Activated T-helper 17 cell treated with anti-CD3 and anti-CD28 coated beads, Interleukin-2, amount 50 U/mL, for 72 hours (primary cell): ENCODE data around the gene PUM2. TPM values are rescaled to one million over a fixed set of nuclear protein-coding genes. Genes with fewer than 3 reads are reported as not detected.

Experiments used
- ATAC-seq: fragments of 150-1000 bp; cut with Tn5 transposase; replicated peaks from 2 replicates; pipeline ENCODE4 v1.10.0; 2021; ENCODE audit warnings: mild to moderate bottlenecking, moderate library complexity
- H3K27ac Mint-ChIP-seq: one replicate; pipeline ENCODE4 v1.8.0; 2022; ENCODE audit warnings: mixed read lengths
- H3K27me3 Mint-ChIP-seq: one replicate; pipeline ENCODE4 v1.8.0; 2022; ENCODE audit warnings: mixed read lengths
- H3K36me3 Mint-ChIP-seq: one replicate; pipeline ENCODE4 v1.8.0; 2022; ENCODE audit warnings: low read depth, mild to moderate bottlenecking, mixed read lengths
- H3K4me1 Mint-ChIP-seq: one replicate; pipeline ENCODE4 v1.8.0; 2022; ENCODE audit warnings: mixed read lengths
- H3K4me3 Mint-ChIP-seq: one replicate; pipeline ENCODE4 v1.8.0; 2022; ENCODE audit warnings: mild to moderate bottlenecking, mixed read lengths
- H3K9me3 Mint-ChIP-seq: one replicate; pipeline ENCODE4 v1.8.0; 2022; ENCODE audit warnings: mixed read lengths
- total RNA-seq, 2 donors: library from RNA; stranded (reverse); gene quantifications; one replicate each; pipeline ENCODE4 v1.2.3, GENCODE V29; 2022

The PUM2 gene
- total RNA-seq, 2 donors from 2014 or later, result 113 to 120 TPM

DNA sequence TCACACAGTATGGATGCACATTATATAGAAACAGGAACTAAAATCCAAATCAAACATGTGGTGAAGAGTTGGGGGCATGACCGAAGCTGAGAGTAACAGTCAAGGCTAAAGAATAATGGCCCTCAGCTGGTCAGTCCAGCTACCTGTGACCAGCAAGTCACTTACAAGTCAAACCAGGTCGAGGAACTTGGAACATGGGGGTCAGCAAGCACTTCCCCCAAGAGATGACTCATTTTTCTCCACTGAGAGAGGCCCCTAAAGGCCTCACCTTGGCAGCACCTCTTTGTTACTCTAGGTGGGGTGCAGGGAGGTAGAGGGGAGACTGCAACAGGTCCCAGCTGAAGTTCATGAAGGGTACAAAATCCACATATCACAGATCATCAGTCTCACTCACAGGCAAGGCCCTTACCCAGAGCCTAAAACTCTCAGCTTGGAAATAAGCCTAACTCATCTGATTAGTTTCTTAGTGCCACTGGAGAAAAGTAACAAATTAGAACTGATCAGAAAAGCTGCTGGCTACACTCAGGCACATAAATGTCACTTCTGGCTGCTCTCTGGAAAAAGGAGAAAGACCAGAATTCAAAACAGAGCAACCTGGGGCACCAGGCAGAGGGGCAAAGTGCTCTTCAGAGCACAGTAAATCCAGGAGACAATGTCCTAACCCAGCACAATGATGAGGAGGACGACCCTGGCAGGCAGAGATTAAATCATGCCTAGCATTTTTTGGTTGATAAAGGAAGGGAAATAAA is 129.7 kb downstream of the PUM2 start:
- Mint-ChIP-seq H3K4me1 (no peaks in the 10 kb centered on the region), H3K27me3 (peaks cover 23% of the 10 kb centered on the region), H3K36me3 (no peaks in the 10 kb centered on the region), H3K4me3 (no peak overlapping the region), H3K9me3 (no peaks in the 10 kb centered on the region), H3K27ac (no peak overlapping the region)
- no peak for ATAC-seq

DNA sequence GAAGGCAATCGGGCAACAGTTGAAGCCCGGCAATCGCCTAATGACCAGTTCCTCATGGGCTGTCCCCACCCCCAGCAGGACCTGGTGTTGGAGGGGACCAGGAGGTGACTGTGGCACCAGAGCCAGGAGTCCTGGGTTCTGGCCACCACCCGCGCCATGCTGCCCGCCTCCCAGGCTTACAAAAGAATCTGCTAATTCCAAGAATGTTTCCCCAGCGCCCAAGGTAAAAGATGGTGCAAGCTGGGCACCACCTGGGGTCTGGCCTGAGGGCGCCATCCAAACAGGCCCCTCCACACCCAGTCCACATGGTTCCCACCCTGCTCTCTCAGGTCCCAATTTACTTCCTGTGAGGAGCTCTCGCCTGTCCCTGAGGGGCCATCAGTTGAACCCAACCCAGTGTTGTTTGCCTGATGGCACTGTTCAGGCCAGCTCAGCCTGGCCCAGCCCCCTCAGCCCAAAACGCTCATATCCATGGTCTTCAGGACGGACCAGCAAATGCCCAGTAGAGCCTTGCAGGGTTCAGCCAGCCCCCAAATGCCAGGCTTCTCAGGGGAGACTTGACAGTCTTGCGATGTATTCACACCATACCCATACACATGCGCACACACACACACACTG is 130.8 kb downstream of the PUM2 start:
- no peaks in the 10 kb centered on the region for H3K36me3 Mint-ChIP-seq
- no peak for ATAC-seq
- H3K4me3 Mint-ChIP-seq, result no peak overlapping the region
- H3K4me1 Mint-ChIP-seq, result no peaks in the 10 kb centered on the region
- H3K27ac Mint-ChIP-seq, result no peak overlapping the region
- H3K27me3 Mint-ChIP-seq, result peaks cover 23% of the 10 kb centered on the region
- H3K9me3 Mint-ChIP-seq, result no peaks in the 10 kb centered on the region

DNA sequence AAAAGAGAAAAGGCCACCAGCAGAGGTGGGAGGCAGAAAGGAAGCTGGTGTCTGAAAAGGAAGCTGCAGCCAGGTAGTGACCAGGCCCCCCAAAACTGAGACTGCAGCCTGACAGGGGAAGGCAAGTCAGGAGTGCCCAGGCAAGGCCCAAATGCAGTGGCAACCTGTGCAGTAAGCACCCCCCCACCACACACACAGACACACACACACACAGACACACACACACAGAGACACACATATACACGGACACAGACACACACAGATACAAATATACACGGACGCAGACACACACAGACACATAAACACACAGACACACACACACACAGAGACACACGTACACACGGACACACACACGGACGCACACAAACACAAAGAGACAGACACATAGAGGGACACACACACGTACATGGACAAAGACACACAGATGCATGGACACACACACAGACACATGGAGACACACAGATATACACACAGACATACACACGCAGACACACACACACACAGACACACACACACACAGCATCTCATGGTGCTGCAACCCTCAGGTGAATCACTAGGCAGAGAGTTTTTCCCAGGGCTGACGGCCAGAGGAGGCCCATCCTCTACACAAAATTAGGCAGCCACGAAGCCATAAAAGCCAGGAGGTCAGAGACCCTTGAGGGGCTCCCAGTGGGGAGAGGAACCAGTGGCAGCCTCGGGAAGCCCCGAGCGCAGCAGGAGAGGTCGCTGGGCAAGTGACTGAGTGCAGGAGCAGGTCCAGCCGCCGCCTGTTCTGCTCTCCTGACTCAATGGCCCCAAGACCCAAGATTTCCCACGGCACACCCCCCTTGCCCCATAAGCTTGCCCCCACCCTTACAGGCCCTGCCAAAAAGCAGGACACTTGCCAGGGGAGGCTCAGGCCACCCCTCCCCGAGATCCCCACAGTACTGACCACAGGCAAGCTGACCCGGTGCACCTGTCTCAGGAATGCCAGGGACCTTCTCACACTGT is 132.0 kb downstream of the PUM2 start:
- H3K36me3 Mint-ChIP-seq, result no peaks in the 10 kb centered on the region
- H3K4me3 Mint-ChIP-seq, result no peak overlapping the region
- peaks cover 23% of the 10 kb centered on the region for H3K27me3 Mint-ChIP-seq
- ATAC-seq, result no peak
- no peaks in the 10 kb centered on the region for H3K4me1 Mint-ChIP-seq
- no peaks in the 10 kb centered on the region for H3K9me3 Mint-ChIP-seq
- H3K27ac Mint-ChIP-seq, result no peak overlapping the region

DNA sequence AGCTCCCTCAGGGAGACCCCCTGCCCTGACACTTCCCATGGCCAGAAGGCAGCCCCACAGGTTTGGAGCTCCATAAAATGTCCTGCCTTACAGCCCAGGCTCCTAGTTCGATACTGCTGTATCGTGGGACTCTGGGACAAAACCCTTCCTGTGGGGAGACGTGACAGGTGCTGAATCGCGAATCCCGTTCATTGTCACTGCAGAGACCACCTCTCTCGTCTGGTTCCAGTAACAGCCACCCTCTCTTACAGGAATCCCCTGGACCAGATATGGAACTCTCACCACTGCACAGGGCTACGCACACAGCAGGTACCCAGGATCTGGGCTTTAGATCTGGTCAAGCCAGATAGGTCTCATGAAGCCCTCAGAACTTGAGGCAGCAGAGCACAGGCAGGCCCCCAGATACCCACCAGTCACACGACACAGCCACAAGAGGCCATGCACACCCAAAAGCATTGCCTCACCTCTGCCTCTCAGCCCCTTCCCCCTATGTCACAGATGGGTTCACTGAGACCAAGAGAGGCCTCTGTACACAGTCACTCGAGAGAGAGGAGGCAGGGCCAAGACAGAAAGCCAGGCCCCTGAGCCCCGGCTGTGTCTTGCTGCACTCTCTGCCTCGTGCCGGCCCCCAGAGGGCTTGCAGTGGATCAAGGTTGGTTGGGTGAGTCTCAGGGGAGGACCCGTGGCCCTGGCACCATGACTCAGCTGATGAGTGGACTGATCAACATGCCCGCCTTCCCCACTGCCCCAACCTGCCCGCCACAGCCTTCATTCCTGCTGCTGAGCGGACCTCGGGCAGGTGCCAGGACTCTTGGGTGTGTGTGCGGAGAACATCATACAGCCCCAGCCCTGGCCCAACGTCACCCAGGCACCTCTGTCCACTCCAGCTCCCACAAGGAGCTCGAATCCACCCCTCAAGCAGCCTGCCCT is 133.3 kb downstream of the PUM2 start:
- H3K4me3 Mint-ChIP-seq, result no peak overlapping the region
- no peak for ATAC-seq
- H3K27ac Mint-ChIP-seq, result no peak overlapping the region
- peaks cover 19% of the 10 kb centered on the region for H3K27me3 Mint-ChIP-seq
- no peaks in the 10 kb centered on the region for H3K9me3 Mint-ChIP-seq
- H3K36me3 Mint-ChIP-seq, result no peaks in the 10 kb centered on the region
- no peaks in the 10 kb centered on the region for H3K4me1 Mint-ChIP-seq

DNA sequence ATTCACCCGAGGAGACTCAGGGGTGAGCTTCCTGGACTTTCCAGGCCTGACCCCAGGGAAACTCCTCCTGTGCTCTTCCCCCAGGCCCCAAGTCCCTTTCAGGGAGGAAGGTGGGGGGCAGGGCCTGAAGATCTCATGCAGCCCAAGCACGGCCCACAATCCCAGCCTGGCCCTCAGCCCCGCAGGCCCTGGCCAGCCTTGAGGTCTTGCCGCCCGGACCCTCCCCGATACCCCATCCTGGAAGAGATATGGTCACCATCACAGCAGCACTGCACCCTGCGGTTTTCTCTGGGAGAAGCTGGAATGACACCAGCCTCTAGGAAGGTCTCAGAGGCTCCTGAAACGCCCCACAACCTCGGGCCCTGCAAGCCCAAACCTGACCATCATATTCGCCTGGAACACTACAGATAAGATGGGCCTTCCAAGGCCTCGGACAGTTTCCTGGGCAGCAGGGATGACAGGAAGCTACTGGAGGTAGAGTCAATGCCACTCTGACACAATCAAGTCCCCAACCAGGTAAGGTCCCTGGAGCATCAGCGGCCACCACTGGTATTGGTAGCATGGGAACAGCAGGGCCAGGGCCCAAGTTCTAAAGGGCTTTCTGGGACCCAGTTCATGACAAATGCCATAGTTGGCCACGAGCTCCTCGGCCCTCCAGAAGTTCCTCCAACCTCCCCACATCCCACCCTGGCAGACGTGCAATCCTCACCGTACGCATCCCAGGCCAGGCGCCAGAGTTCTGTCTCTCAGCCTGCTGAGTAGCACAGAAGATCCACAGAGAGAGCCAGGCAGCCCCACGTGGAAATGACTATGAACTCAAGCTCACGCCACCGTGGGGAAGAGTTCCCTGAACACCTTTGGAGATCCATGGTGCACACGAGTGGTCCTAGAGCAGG is 134.3 kb downstream of the PUM2 start:
- Mint-ChIP-seq H3K4me3 (no peak overlapping the region), H3K36me3 (no peaks in the 10 kb centered on the region), H3K27ac (no peak overlapping the region), H3K4me1 (no peaks in the 10 kb centered on the region), H3K9me3 (no peaks in the 10 kb centered on the region), H3K27me3 (peaks cover 11% of the 10 kb centered on the region)
- ATAC-seq, result no peak

DNA sequence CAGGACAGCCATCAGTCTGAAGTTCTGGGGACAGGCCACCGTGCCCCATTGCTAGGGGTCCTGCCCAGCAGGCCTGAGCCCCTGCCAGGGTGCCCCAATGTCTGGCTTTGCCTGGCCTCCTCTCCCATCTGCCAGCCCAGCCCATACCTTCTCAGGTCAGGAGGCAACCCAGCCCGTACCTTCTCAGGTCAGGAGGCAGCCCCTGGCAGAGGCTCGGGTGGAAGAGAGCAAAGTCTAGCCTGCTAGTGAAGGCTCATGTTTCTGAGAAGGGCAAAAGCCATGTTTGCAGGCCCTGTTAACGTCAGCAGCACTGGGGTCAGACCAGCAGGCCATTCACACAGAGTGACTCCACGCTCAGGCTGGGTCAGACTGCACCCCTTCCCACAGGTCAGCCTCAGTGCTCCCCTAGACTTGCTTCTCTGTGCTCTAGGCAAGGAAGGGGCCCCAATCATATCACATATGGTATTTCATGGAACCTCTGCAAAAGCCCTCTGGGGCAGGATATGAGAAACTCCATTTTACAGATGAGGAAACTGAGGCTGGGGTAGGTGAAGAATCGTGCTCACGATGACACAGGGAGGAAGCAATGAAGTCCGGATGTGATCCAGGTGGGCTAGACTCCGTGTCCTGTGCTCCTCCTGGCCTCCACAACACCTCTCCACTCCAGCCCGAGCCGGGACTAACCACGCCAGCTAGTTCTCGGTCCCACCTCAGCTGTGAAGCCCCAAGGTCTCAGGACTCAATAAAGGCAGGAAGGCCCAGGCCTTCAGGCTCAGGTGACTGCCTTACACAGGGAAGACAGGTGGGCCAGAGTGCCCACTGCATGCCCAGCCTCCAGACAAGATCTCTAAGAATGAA is 135.2 kb downstream of the PUM2 start:
- Mint-ChIP-seq H3K36me3 (no peaks in the 10 kb centered on the region), H3K27me3 (peaks cover 11% of the 10 kb centered on the region), H3K27ac (no peak overlapping the region), H3K4me3 (no peak overlapping the region), H3K4me1 (no peaks in the 10 kb centered on the region), H3K9me3 (no peaks in the 10 kb centered on the region)
- ATAC-seq, result no peak

DNA sequence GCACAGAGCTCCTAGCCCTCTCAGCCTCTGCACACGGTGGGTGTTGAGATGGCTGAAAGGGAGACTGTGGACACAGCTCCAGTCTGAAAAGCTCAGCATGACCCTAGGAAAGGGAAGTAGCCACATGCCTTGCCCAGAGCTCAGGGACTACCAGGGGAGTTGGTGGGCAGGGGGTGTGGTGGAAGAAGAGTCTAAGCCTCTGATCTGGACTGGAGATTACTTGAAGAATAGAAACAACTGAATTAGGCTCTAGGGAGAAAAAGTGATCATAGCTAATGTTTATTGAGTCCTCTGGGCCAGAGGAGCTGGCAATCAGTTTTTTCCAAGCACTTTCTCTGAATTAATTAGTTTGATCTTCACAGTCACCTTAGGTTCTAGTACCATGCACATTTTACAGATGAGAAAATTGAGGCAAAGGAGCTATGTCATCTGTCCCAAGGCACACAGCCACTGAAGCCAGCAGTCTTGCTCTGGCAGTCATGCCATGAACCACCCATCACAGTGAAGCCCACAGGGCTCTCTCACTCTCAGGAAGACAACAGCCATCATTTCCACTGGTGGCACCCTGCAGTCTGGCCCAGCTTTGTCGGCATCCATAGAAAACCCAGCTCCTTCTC is 136.0 kb downstream of the PUM2 start:
- no peaks in the 10 kb centered on the region for H3K9me3 Mint-ChIP-seq
- no peaks in the 10 kb centered on the region for H3K36me3 Mint-ChIP-seq
- H3K27ac Mint-ChIP-seq, result no peak overlapping the region
- no peaks in the 10 kb centered on the region for H3K4me1 Mint-ChIP-seq
- ATAC-seq, result no peak
- peaks cover 8% of the 10 kb centered on the region for H3K27me3 Mint-ChIP-seq
- no peak overlapping the region for H3K4me3 Mint-ChIP-seq

DNA sequence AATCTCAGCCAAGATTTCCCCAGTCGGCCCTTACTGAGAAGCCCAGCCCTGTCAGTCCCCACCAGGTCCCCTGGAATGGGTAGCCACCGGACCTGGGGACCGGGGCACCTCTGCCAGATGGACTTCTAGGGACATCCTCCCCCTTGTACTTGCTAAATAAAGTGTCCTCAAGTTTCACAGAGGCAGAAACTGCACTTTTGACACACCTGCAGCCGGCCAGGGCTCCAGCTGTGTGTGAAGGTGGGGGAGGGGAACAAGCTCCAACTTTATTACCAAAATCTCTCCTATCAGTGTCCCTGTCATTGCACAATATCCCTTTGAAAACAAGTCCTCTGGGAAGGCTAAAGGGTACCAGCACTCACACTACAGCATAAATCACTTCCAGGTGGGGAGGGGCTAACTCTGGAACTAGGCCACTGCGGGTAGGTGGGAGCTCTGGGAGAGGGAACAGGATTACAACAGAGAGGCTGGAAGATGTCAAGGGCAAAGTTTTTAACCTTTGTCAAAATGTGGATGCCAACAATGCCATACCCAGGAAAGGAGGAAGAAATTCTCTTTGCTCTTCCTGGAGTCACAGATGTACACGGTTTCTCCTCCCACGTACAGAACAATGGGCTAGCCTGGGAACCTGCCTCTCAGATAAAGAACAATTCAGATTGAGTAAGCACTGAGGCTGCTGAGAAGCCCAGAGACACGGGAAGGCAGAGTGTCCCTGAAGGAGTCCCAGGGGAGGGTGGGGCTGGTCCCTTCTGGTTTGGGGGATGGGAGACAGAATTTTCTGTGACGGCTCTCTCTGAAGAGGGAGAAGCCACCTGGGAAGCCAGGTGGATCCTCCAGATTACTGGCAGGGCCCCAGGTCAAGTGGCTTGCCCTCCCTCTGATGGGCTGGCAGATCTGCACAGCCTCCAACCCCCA is 136.7 kb downstream of the PUM2 start:
- H3K9me3 Mint-ChIP-seq, result no peaks in the 10 kb centered on the region
- H3K4me3 Mint-ChIP-seq, result no peak overlapping the region
- no peaks in the 10 kb centered on the region for H3K36me3 Mint-ChIP-seq
- H3K27me3 Mint-ChIP-seq, result peaks cover 8% of the 10 kb centered on the region
- no peak overlapping the region for H3K27ac Mint-ChIP-seq
- no peak for ATAC-seq
- no peaks in the 10 kb centered on the region for H3K4me1 Mint-ChIP-seq

DNA sequence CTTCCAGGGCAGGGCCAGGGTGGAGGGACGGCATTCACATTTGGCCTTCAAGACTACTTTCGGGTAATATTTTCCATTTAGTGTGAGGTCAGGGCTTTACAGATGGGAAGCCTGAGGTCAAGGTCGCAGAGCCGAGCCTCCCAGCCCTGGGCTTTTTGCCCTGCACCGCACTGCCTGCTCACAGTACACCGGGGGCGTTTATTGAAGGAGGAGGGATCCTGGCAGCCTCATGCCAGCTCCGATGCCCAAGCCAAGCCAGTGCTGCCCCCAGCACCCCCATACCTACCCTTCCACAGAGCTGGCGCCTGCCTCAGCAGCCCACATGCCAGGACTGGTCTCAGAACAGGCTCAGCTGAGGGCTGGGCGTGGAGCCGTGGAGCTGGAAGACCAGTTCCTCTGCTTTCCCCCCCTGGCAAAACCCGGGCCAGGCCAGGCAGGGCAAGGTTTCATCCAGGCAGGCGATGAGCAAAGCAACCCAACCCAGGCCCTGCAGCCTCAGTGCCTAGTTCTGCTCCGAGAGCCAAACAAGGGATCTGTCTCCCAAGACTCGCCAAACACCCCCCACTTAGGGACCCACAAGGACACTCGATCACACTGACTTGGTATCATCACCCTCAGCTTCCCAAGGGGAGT is 137.7 kb downstream of the PUM2 start:
- peaks cover 3% of the 10 kb centered on the region for H3K27me3 Mint-ChIP-seq
- no peak overlapping the region for H3K4me3 Mint-ChIP-seq
- H3K9me3 Mint-ChIP-seq, result no peaks in the 10 kb centered on the region
- H3K27ac Mint-ChIP-seq, result no peak overlapping the region
- H3K4me1 Mint-ChIP-seq, result no peaks in the 10 kb centered on the region
- no peak for ATAC-seq
- H3K36me3 Mint-ChIP-seq, result no peaks in the 10 kb centered on the region

DNA sequence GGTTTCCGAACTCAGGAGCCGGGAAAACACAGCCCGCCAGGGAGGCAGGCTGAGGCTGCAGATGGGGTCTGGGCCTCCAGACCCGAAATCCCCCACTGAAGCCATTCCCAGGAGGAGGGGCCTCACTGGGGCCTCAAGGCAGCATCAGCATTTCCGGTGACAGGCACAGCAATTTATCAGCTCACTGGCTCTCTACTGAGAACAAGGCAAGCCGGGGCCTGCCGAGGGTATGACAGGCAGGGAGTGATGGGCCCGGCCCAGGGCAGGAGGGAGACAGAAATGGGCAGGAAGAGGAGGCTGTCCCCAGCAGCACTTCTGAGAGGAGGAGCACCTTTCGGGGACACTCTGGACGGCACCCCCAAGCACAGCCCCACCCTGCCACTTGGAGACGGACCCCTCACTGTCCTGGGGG is 138.2 kb downstream of the PUM2 start:
- Mint-ChIP-seq H3K4me3 (no peak overlapping the region), H3K4me1 (no peaks in the 10 kb centered on the region), H3K36me3 (no peaks in the 10 kb centered on the region), H3K9me3 (no peaks in the 10 kb centered on the region), H3K27me3 (peaks cover 3% of the 10 kb centered on the region), H3K27ac (no peak overlapping the region)
- ATAC-seq, result no peak

DNA sequence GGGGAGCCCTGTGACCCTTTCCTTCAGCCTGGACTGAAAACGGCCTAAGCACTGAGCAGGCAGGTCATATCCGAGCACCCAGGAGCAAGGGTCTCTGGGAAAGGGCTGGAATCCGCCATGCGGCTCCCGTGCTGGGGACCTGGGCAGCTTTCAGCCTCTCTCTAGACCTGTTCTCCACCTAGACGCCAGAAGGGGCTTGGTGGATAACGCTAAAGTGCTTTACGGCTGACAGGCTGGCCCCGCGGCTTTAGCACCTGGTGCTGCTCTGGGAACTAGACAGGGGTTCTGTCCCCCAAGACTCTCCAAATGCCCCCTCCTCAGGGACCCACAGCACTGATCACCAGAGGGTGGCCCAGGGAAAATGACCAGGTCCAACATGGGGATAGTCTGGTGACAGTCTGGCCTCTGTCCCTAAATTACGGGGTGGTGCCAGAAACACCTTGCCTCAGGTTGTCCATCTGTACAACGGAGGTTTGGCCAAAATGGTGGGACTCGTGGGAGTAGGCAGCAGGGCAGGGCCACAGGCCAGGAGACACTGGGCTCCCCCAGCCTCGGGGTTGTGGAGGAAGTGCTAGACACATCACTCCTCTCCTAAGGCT is 138.7 kb downstream of the PUM2 start:
- no peak overlapping the region for H3K4me3 Mint-ChIP-seq
- no peaks in the 10 kb centered on the region for H3K4me1 Mint-ChIP-seq
- H3K27me3 Mint-ChIP-seq, result peaks cover 3% of the 10 kb centered on the region
- H3K27ac Mint-ChIP-seq, result no peak overlapping the region
- no peaks in the 10 kb centered on the region for H3K36me3 Mint-ChIP-seq
- ATAC-seq, result no peak
- no peaks in the 10 kb centered on the region for H3K9me3 Mint-ChIP-seq
